ENCODE measurements around the gene PRPF38B. TPM values are rescaled to one million over a fixed set of nuclear protein-coding genes. Genes with fewer than 3 reads are reported as not detected.

Gene PRPF38B
- total RNA-seq, 4 donors from 2014 or later: 11.7 to 56.4 (median 39.2) TPM

- Histone ChIP-seq H3K27ac (no peak within 1 kb of the TSS), H3K9me3 (no peaks in the 10 kb centered on the region), H3K4me1 (no peaks in the 10 kb centered on the region), H3K27me3 (no peaks in the 10 kb centered on the region), H3K4me3 (no peak within 1 kb of the TSS), H3K36me3 (no peaks in the 10 kb centered on the region)
- in situ Hi-C loops (cut with MboI; ENCODE audit: low pct_ligation_motif_present in 1 of 4, low pct_unique_long_range_greater_than_20kb in 1 of 4, low sequenced_read_pairs in 3 of 4): no loop called here
- no peak for DNase-seq
- WGBS, 2 donors (ENCODE audit: low coverage in 1 of 2): 61 to 66% methylated on average over 8 to 9 of the region's 9 CpGs
- intact Hi-C loops (cut with DNase I; ENCODE audit: low total_unique reads): no loop called here
- TF ChIP-seq POLR2AphosphoS5 (IDR thresholded peaks at IDR 0.05): no peak
- TF ChIP-seq EP300 (IDR thresholded peaks at IDR 0.05; ENCODE audit: low read depth): no peak
- TF ChIP-seq CTCF (IDR thresholded peaks at IDR 0.05): no peak
- no peak for TF ChIP-seq POLR2A (IDR thresholded peaks at IDR 0.05)
These were observed 20.6 kb downstream of the PRPF38B start, which contains the start of gene FNDC7 for GRCh38 chr1:108712606-108713150. TSS of gene FNDC7 (plus strand) at chr1:108712908. CDS start at chr1:108712934, 26 bp downstream.

- TF ChIP-seq EP300 (IDR thresholded peaks at IDR 0.05; ENCODE audit: low read depth) (no peak), POLR2A (IDR thresholded peaks at IDR 0.05) (no peak), POLR2AphosphoS5 (IDR thresholded peaks at IDR 0.05) (no peak)
These were observed 23.8 kb downstream of the PRPF38B start for GRCh38 chr1:108715932-108716331.

GRCh38 chr1:108716437-108717230 lies 24.5 kb downstream of the PRPF38B start:
- H3K4me3 ChIP-seq: no peak overlapping the region
- intact Hi-C loops (cut with DNase I; ENCODE audit: low total_unique reads) (no loop called here), in situ Hi-C loops (cut with MboI; ENCODE audit: low pct_ligation_motif_present in 1 of 4, low pct_unique_long_range_greater_than_20kb in 1 of 4, low sequenced_read_pairs in 3 of 4) (no loop called here)
- H3K27me3 ChIP-seq: no peaks in the 10 kb centered on the region
- no peaks in the 10 kb centered on the region for H3K4me1 ChIP-seq
- TF ChIP-seq EP300 (IDR thresholded peaks at IDR 0.05; ENCODE audit: low read depth) (no peak), POLR2AphosphoS5 (IDR thresholded peaks at IDR 0.05) (no peak), CTCF (IDR thresholded peaks at IDR 0.05) (no peak), POLR2A (IDR thresholded peaks at IDR 0.05) (no peak)
- H3K27ac ChIP-seq: no peak overlapping the region
- H3K9me3 ChIP-seq: no peaks in the 10 kb centered on the region
- 81 to 95% methylated on average over 2 of the region's 2 CpGs for WGBS, 2 donors (ENCODE audit: low coverage in 1 of 2)
- DNase-seq: no peak
- H3K36me3 ChIP-seq: no peaks in the 10 kb centered on the region

More at GRCh38 chr1:108715932-108716331, 23.8 kb downstream of the PRPF38B start:
- Histone ChIP-seq H3K36me3 (no peaks in the 10 kb centered on the region), H3K4me1 (no peaks in the 10 kb centered on the region), H3K27me3 (no peaks in the 10 kb centered on the region), H3K27ac (no peak overlapping the region), H3K4me3 (no peak overlapping the region), H3K9me3 (no peaks in the 10 kb centered on the region)
- in situ Hi-C loops (cut with MboI; ENCODE audit: low pct_ligation_motif_present in 1 of 4, low pct_unique_long_range_greater_than_20kb in 1 of 4, low sequenced_read_pairs in 3 of 4) (no loop called here), intact Hi-C loops (cut with DNase I; ENCODE audit: low total_unique reads) (no loop called here)
- 50 to 85% methylated on average over 1 to 5 of the region's 5 CpGs for WGBS, 2 donors (ENCODE audit: low coverage in 1 of 2)
- DNase-seq: no peak

GRCh38 chr1:108717774-108718316 lies 25.7 kb downstream of the PRPF38B start:
- DNase-seq: no peak
- no peaks in the 10 kb centered on the region for H3K36me3 ChIP-seq
- no peaks in the 10 kb centered on the region for H3K27me3 ChIP-seq
- no peaks in the 10 kb centered on the region for H3K9me3 ChIP-seq
- no peak overlapping the region for H3K4me3 ChIP-seq
- H3K27ac ChIP-seq: no peak overlapping the region
- in situ Hi-C loops (cut with MboI; ENCODE audit: low pct_ligation_motif_present in 1 of 4, low pct_unique_long_range_greater_than_20kb in 1 of 4, low sequenced_read_pairs in 3 of 4): no loop called here
- H3K4me1 ChIP-seq: no peaks in the 10 kb centered on the region
- WGBS, 2 donors (ENCODE audit: low coverage in 1 of 2): 87% methylated on average over 9 of the region's 9 CpGs; no CpG with 5 or more reads in 1 of the 2 donors
- intact Hi-C loops (cut with DNase I; ENCODE audit: low total_unique reads): no loop called here
- TF ChIP-seq EP300 (IDR thresholded peaks at IDR 0.05; ENCODE audit: low read depth) (no peak), POLR2A (IDR thresholded peaks at IDR 0.05) (no peak), CTCF (IDR thresholded peaks at IDR 0.05) (no peak), POLR2AphosphoS5 (IDR thresholded peaks at IDR 0.05) (no peak)

Measured in transverse colon (tissue), 4 donors.